IMR-90 (cell line): ENCODE measurements around the gene FOLH1. TPM values are rescaled to one million over a fixed set of nuclear protein-coding genes. Genes with fewer than 3 reads are reported as not detected.
"Not testable (repeated sequence)": the region's sequence is repeated elsewhere in the genome, so short reads cannot be mapped to it uniquely, and the experiment has no call there.

Experiments used
- ATAC-seq: fragments of 200-7000 bp; cut with Tn5 transposase; 2 replicates; pipeline ENCODE4 v1.9.1; 2020; ENCODE audit warnings: low read depth, mild to moderate bottlenecking, moderate library complexity
- BruUV-seq: library from RNA; stranded (reverse); fragments of 400-500 nt; replicated peaks from 2 replicates; lab custom pipeline; 2021; lab: Mats Ljungman, UMichigan
- CTCF ChIA-PET: fragments of 300-600 bp; formaldehyde crosslinking; extraction: SDS; loops from one replicate; lab custom pipeline; 2021; ENCODE audit warnings: antibody characterized with exemption; lab: Yijun Ruan, JAX
- POLR2A ChIA-PET: fragments of 300-600 bp; sonication (Branson Sonifier 250); formaldehyde crosslinking; loops from one replicate; lab custom pipeline; 2022; ENCODE audit warnings: antibody characterized with exemption; ENCODE audit not compliant: unreplicated experiment; lab: Charles Lee
- DNase-seq: peaks from one replicate; pipeline ENCODE4 v3.0.0; 2013
- H2AFZ ChIP-seq: replicated peaks from 2 replicates; pipeline ENCODE3; 2013; ENCODE audit warnings: low read length, mild to moderate bottlenecking; ENCODE audit not compliant: poor library complexity
- H2AK5ac ChIP-seq: 2 replicates; pipeline ENCODE4 v1.6.1; 2013; ENCODE audit warnings: low read depth, low read length, inconsistent platforms
- H2AK9ac ChIP-seq: replicated peaks from 2 replicates; pipeline ENCODE3; 2013; ENCODE audit warnings: mild to moderate bottlenecking, low read depth, low read length, moderate library complexity; ENCODE audit not compliant: poor library complexity
- H2BK120ac ChIP-seq: 2 replicates; pipeline ENCODE4 v1.6.1; 2013; ENCODE audit warnings: low read depth, low read length, inconsistent platforms
- H2BK15ac ChIP-seq: 3 replicates; pipeline ENCODE4 v1.6.1; 2013; ENCODE audit warnings: low read depth, low read length, inconsistent platforms
- H2BK20ac ChIP-seq: 2 replicates; pipeline ENCODE4 v1.6.1; 2013; ENCODE audit warnings: low read depth, mild to moderate bottlenecking, inconsistent platforms, low read length, moderate library complexity
- H2BK5ac ChIP-seq: 2 replicates; pipeline ENCODE4 v1.6.1; 2013; ENCODE audit warnings: mild to moderate bottlenecking, low read depth, low read length, inconsistent platforms; ENCODE audit not compliant: poor library complexity, severe bottlenecking
- H3K14ac ChIP-seq: replicated peaks from 2 replicates; pipeline ENCODE4 v1.6.1; 2013; ENCODE audit warnings: low read depth, low read length, inconsistent platforms
- H3K18ac ChIP-seq: 2 replicates; pipeline ENCODE4 v1.6.1; 2013; ENCODE audit warnings: low read depth, low read length, control low read depth
- H3K23ac ChIP-seq: 2 replicates; pipeline ENCODE4 v1.6.1; 2013; ENCODE audit warnings: low read depth, low read length, inconsistent platforms
- H3K27ac ChIP-seq: 2 replicates; pipeline ENCODE4 v1.5.1; 2013; ENCODE audit warnings: mild to moderate bottlenecking, control low read depth, low read length; ENCODE audit not compliant: insufficient read depth
- H3K27me3 ChIP-seq: 2 replicates; pipeline ENCODE4 v1.6.1; 2013; ENCODE audit warnings: low read length; ENCODE audit not compliant: control insufficient read depth, insufficient read depth
- H3K36me3 ChIP-seq: 2 replicates; pipeline ENCODE4 v1.6.1; 2013; ENCODE audit warnings: low read length, mixed read lengths; ENCODE audit not compliant: control insufficient read depth, insufficient read depth
- H3K4ac ChIP-seq: 2 replicates; pipeline ENCODE4 v1.6.1; 2013; ENCODE audit warnings: low read depth, low read length, inconsistent platforms
- H3K4me1 ChIP-seq: 2 replicates; pipeline ENCODE4 v1.6.1; 2013; ENCODE audit warnings: low read length, mixed read lengths; ENCODE audit not compliant: control insufficient read depth, insufficient read depth
- H3K4me2 ChIP-seq: 2 replicates; pipeline ENCODE4 v1.6.1; 2013; ENCODE audit warnings: low read depth, mild to moderate bottlenecking, control low read depth, low read length, moderate library complexity
- H3K4me3 ChIP-seq: 2 replicates; pipeline ENCODE4 v1.5.1; 2013; ENCODE audit warnings: low read depth, mild to moderate bottlenecking, control low read depth, low read length, moderate library complexity; ENCODE audit not compliant: insufficient read depth
- H3K56ac ChIP-seq: 2 replicates; pipeline ENCODE4 v1.6.1; 2013; ENCODE audit warnings: low read length, inconsistent platforms; ENCODE audit not compliant: insufficient read depth; ENCODE audit errors: extremely low read depth
- H3K79me1 ChIP-seq, 2 experiments: 2 replicates each; pipeline ENCODE4 v1.6.1; 2013; ENCODE audit warnings: low read length in 2 of 2, inconsistent platforms in 1 of 2, low read depth in 1 of 2
- H3K9ac ChIP-seq: 2 replicates; pipeline ENCODE4 v1.6.1; 2013; ENCODE audit warnings: low read depth, low read length, control low read depth
- H3K9me1 ChIP-seq: 2 replicates; pipeline ENCODE4 v1.6.1; 2013; ENCODE audit warnings: low read length, inconsistent platforms; ENCODE audit not compliant: insufficient read depth
- H3K9me3 ChIP-seq: 2 replicates; pipeline ENCODE4 v1.6.1; 2013; ENCODE audit warnings: low read length; ENCODE audit not compliant: control insufficient read depth, insufficient read depth
- H4K20me1 ChIP-seq: 2 replicates; pipeline ENCODE4 v1.6.1; 2013; ENCODE audit warnings: low read length, inconsistent platforms; ENCODE audit not compliant: insufficient read depth
- H4K5ac ChIP-seq: 2 replicates; pipeline ENCODE4 v1.6.1; 2013; ENCODE audit warnings: mild to moderate bottlenecking, low read depth, low read length, control low read depth
- H4K8ac ChIP-seq, 2 experiments: 2 replicates each; pipeline ENCODE4 v1.6.1; 2013; ENCODE audit warnings: low read depth in 2 of 2, low read length in 2 of 2, control low read depth in 1 of 2, inconsistent platforms in 1 of 2
- H4K91ac ChIP-seq: 2 replicates; pipeline ENCODE4 v1.6.1; 2013; ENCODE audit warnings: low read depth, low read length, inconsistent platforms; ENCODE audit not compliant: insufficient read depth
- WGBS, 2 experiments: methylation state at CpG; one replicate each; pipeline versions ENCODE4 v1.1.5 to v1.1.7; 2013; ENCODE audit warnings: missing lambda C conversion rate in 2 of 2; ENCODE audit not compliant: insufficient read length in 1 of 2; ENCODE audit errors: extremely low coverage in 2 of 2; 5-methylcytosine and 5-hydroxymethylcytosine counted together
- dilution Hi-C: fragments of 300-500 bp; cut with HindIII; formaldehyde crosslinking; loops from one replicate; pipeline ENCODE4 v1.14.3; 2018; ENCODE audit warnings: low sequenced_read_pairs; ENCODE audit not compliant: unreplicated experiment
- in situ Hi-C: fragments of 300-500 bp; cut with MboI; formaldehyde crosslinking; loops from 3 replicates; pipeline ENCODE4 v1.14.3; 2019; ENCODE audit warnings: low sequenced_read_pairs, inconsistent platforms, mixed read lengths
- intact Hi-C: fragments of 100-400 bp; cut with micrococcal nuclease; formaldehyde crosslinking; loops from 2 replicates; pipeline ENCODE4 v1.10.0; 2022
- polyA plus RNA-seq, 3 experiments: library from polyadenylated mRNA; depleted of rRNA; stranded (reverse); fragments of >200 nt; gene quantifications; 2 replicates each; pipeline ENCODE4 v1.2.3, GENCODE V29; 2012; ENCODE audit warnings: low replicate concordance in 1 of 3
- total RNA-seq: library from RNA; depleted of rRNA; stranded (reverse); fragments of >200 nt; gene quantifications from 2 replicates; pipeline ENCODE4 v1.2.3, GENCODE V29; 2012

FOLH1 gene
- total and polyA plus RNA-seq, 2 of the 4 experiments (the other 2 are of a cell fraction), result not detected

GRCh38 chr11:49251212-49251611 lies 42.8 kb upstream of the FOLH1 start:
- BruUV-seq, H3K4me3 ChIP-seq, DNase-seq, H3K36me3 ChIP-seq, H2BK120ac ChIP-seq, H2AFZ ChIP-seq, H3K4me2 ChIP-seq, H2BK5ac ChIP-seq, H4K8ac ChIP-seq, H3K9ac ChIP-seq, ATAC-seq, H4K91ac ChIP-seq, H3K4ac ChIP-seq, H3K9me1 ChIP-seq, H3K18ac ChIP-seq, H3K4me1 ChIP-seq, H2BK15ac ChIP-seq, H3K79me1 ChIP-seq, POLR2A ChIA-PET, intact Hi-C loops, H3K9me3 ChIP-seq, H4K5ac ChIP-seq, H2AK5ac ChIP-seq, in situ Hi-C loops, H3K23ac ChIP-seq, dilution Hi-C loops, H2AK9ac ChIP-seq, H3K56ac ChIP-seq, H3K14ac ChIP-seq, H3K27ac ChIP-seq, H4K20me1 ChIP-seq, CTCF ChIA-PET, H2BK20ac ChIP-seq, H3K27me3 ChIP-seq: not testable (repeated sequence)
- WGBS, 2 experiments, result no CpG with 5 or more reads among the region's 5 CpGs

- in situ Hi-C loops, H2AFZ ChIP-seq, H2AK5ac ChIP-seq, H4K20me1 ChIP-seq, H3K4me3 ChIP-seq, H4K91ac ChIP-seq, H3K27ac ChIP-seq, H3K18ac ChIP-seq, H2BK20ac ChIP-seq, H4K5ac ChIP-seq, ATAC-seq, H2BK15ac ChIP-seq, dilution Hi-C loops, H2BK5ac ChIP-seq, H2AK9ac ChIP-seq, POLR2A ChIA-PET, H2BK120ac ChIP-seq, H3K56ac ChIP-seq, DNase-seq, H3K36me3 ChIP-seq, CTCF ChIA-PET, H3K79me1 ChIP-seq, intact Hi-C loops, H4K8ac ChIP-seq, BruUV-seq, H3K14ac ChIP-seq, H3K23ac ChIP-seq, H3K4me1 ChIP-seq, H3K9ac ChIP-seq, H3K9me3 ChIP-seq, H3K4ac ChIP-seq, H3K4me2 ChIP-seq, H3K27me3 ChIP-seq, H3K9me1 ChIP-seq: not testable (repeated sequence)
- no CpG with 5 or more reads among the region's 5 CpGs for WGBS, 2 experiments
Observed at GRCh38 chr11:49250398-49251115, 42.2 kb upstream of the FOLH1 start.
